ENCODE measurements around the gene OR4D10. TPM values are rescaled to one million over a fixed set of nuclear protein-coding genes. Genes with fewer than 3 reads are reported as not detected.

Gene OR4D10
- total and polyA plus RNA-seq, 10 of the 15 experiments (the other 5 are each of a cell fraction or from before 2014, with no cell fraction given) = not detected

- H3K27me3 ChIP-seq (replicated peaks in 1 of 2; ENCODE audit: control insufficient read depth in 2 of 2, insufficient read depth in 2 of 2, low read length in 1 of 2) = no peaks in the 10 kb centered on the region
- SMC1A ChIA-PET (ENCODE audit: uncharacterized antibody, unreplicated experiment) = no interaction called here
- no peaks in the 10 kb centered on the region for H4K20me1 ChIP-seq (ENCODE audit: control insufficient read depth, insufficient read depth)
- BruUV-seq (replicated peaks) = no TSS peak
- FAIRE-seq = no peak
- no peak overlapping the region for H3K9ac ChIP-seq (ENCODE audit: control insufficient read depth, insufficient read depth, low read length)
- no peak for DNase-seq (ENCODE audit: low read depth, low spot score)
- no peak for TF ChIP-seq POLR2AphosphoS2 (IDR thresholded peaks at IDR 0.05; ENCODE audit: low read depth, low read length)
- no peak for TF ChIP-seq ATF7 (IDR thresholded peaks at IDR 0.05; ENCODE audit: low read depth)
- TF ChIP-seq ZNF274 (IDR thresholded peaks at IDR 0.05; ENCODE audit: insufficient read depth, insufficient read length) = no peak
- TF ChIP-seq ZNF622 (IDR thresholded peaks at IDR 0.05) = no peak
- no peak for TF ChIP-seq RB1 (IDR thresholded peaks at IDR 0.05; ENCODE audit: borderline replicate concordance)
- no peak for TF ChIP-seq IKZF2 (IDR thresholded peaks at IDR 0.05)
- no peak for TF ChIP-seq SRF (IDR thresholded peaks at IDR 0.05; ENCODE audit: low read depth in 2 of 2, low read length in 2 of 2)
- TF ChIP-seq NR2C2 (IDR thresholded peaks at IDR 0.05; ENCODE audit: borderline replicate concordance, control insufficient read depth, insufficient read length, low read depth) = no peak
- no peak for TF ChIP-seq STAT1 (conservative IDR thresholded peaks at IDR 0.05)
- TF ChIP-seq CEBPB (IDR thresholded peaks at IDR 0.05; ENCODE audit: borderline replicate concordance in 1 of 2, low read depth in 2 of 2, low read length in 2 of 2) = no peak
- TF ChIP-seq ZNF687 (IDR thresholded peaks at IDR 0.05) = no peak
- no peak for TF ChIP-seq SUPT20H (IDR thresholded peaks at IDR 0.05; ENCODE audit: borderline replicate concordance, control insufficient read depth, low read depth, low read length)
- TF ChIP-seq ELK1 (IDR thresholded peaks at IDR 0.05; ENCODE audit: low read depth, low read length) = no peak
- no peak for TF ChIP-seq RFX5 (IDR thresholded peaks at IDR 0.05; ENCODE audit: low read depth, low read length)
- CTCF ChIA-PET = no interaction called here
- POLR2A ChIA-PET = no interaction called here
- no peak overlapping the region for H3K4me3 ChIP-seq
- intact Hi-C loops (cut with micrococcal nuclease; ENCODE audit: unreplicated experiment) (no loop called here), in situ Hi-C loops (cut with MboI) (no loop called here)
- H3K36me3 ChIP-seq (ENCODE audit: control insufficient read depth in 2 of 2, insufficient read depth in 2 of 2, low read length in 1 of 2) = no peaks in the 10 kb centered on the region
- no peak overlapping the region for H3K4me2 ChIP-seq (ENCODE audit: control insufficient read depth, insufficient read depth)
- WGBS (ENCODE audit: insufficient coverage, insufficient replicate concordance, low lambda C conversion rate, missing lambda C conversion rate) = 3% methylated on average over 3 of the region's 3 CpGs
- RAD21 ChIA-PET (ENCODE audit: unreplicated experiment) = no interaction called here
- ATAC-seq = no peak
- H3K79me2 ChIP-seq (ENCODE audit: control insufficient read depth, insufficient read depth, low read length) = no peaks in the 10 kb centered on the region
- H3K4me1 ChIP-seq (ENCODE audit: control insufficient read depth, insufficient read depth, low read length) = no peaks in the 10 kb centered on the region; the same call in 1 of the 2 replicates
- no peaks in the 10 kb centered on the region for H3K9me3 ChIP-seq (replicated peaks; ENCODE audit: control insufficient read depth, insufficient read depth, low read length)
- no peak overlapping the region for H3K27ac ChIP-seq (ENCODE audit: control insufficient read depth, insufficient read depth)
- no peak overlapping the region for H2AFZ ChIP-seq (ENCODE audit: control insufficient read depth, low read depth, low read length)
Observed at GRCh38 chr11:59480359-59480758, 7.2 kb downstream of the OR4D10 start.
